Activated naive CD8-positive, alpha-beta T cell (primary cell): ENCODE measurements around the gene ZNF454.

Experiments used
- H3K27ac Mint-ChIP-seq: one replicate; pipeline ENCODE4 v1.8.0; 2021; ENCODE audit warnings: mixed read lengths
- H3K27me3 Mint-ChIP-seq: one replicate; pipeline ENCODE4 v1.8.0; 2021; ENCODE audit warnings: mixed read lengths
- H3K36me3 Mint-ChIP-seq: one replicate; pipeline ENCODE4 v1.8.0; 2021; ENCODE audit warnings: mixed read lengths
- H3K4me1 Mint-ChIP-seq: one replicate; pipeline ENCODE4 v1.8.0; 2021; ENCODE audit warnings: low read depth, mixed read lengths
- H3K4me3 Mint-ChIP-seq: one replicate; pipeline ENCODE4 v1.8.0; 2021; ENCODE audit warnings: mild to moderate bottlenecking, mixed read lengths
- H3K9me3 Mint-ChIP-seq: one replicate; pipeline ENCODE4 v1.8.0; 2021; ENCODE audit warnings: low read depth, mixed read lengths

Gene ZNF454

GRCh38 chr5:178988436-178989220, 47.6 kb downstream of the ZNF454 start:
- no peak overlapping the region for H3K27ac Mint-ChIP-seq
- H3K27me3 Mint-ChIP-seq: peaks cover 10% of the 10 kb centered on the region
- no peaks in the 10 kb centered on the region for H3K9me3 Mint-ChIP-seq
- no peaks in the 10 kb centered on the region for H3K36me3 Mint-ChIP-seq
- H3K4me3 Mint-ChIP-seq: no peak overlapping the region
- no peaks in the 10 kb centered on the region for H3K4me1 Mint-ChIP-seq

GRCh38 chr5:178989311-178989710, 48.3 kb downstream of the ZNF454 start:
- Mint-ChIP-seq H3K36me3 (no peaks in the 10 kb centered on the region), H3K9me3 (no peaks in the 10 kb centered on the region), H3K27ac (no peak overlapping the region), H3K4me3 (no peak overlapping the region), H3K4me1 (no peaks in the 10 kb centered on the region), H3K27me3 (peaks cover 11% of the 10 kb centered on the region)

- Mint-ChIP-seq H3K9me3 (no peaks in the 10 kb centered on the region), H3K27me3 (peaks cover 14% of the 10 kb centered on the region), H3K4me1 (peaks cover 3% of the 10 kb centered on the region), H3K4me3 (no peak overlapping the region), H3K27ac (no peak overlapping the region), H3K36me3 (no peaks in the 10 kb centered on the region)
These were observed 49.5 kb downstream of the ZNF454 start for GRCh38 chr5:178990491-178990890.

- Mint-ChIP-seq H3K9me3 (no peaks in the 10 kb centered on the region), H3K27ac (no peak overlapping the region), H3K36me3 (no peaks in the 10 kb centered on the region), H3K27me3 (peaks cover 15% of the 10 kb centered on the region), H3K4me3 (no peak overlapping the region), H3K4me1 (peaks cover 4% of the 10 kb centered on the region)
These were observed 50.5 kb downstream of the ZNF454 start for GRCh38 chr5:178991190-178992145.

GRCh38 chr5:178992291-178992895, 51.4 kb downstream of the ZNF454 start:
- H3K4me3 Mint-ChIP-seq: no peak overlapping the region
- H3K36me3 Mint-ChIP-seq: no peaks in the 10 kb centered on the region
- H3K4me1 Mint-ChIP-seq: peaks cover 4% of the 10 kb centered on the region
- peaks cover 15% of the 10 kb centered on the region for H3K27me3 Mint-ChIP-seq
- no peaks in the 10 kb centered on the region for H3K9me3 Mint-ChIP-seq
- H3K27ac Mint-ChIP-seq: no peak overlapping the region

GRCh38 chr5:178993236-178993765, 52.3 kb downstream of the ZNF454 start:
- peaks cover 4% of the 10 kb centered on the region for H3K4me1 Mint-ChIP-seq
- no peak overlapping the region for H3K27ac Mint-ChIP-seq
- H3K27me3 Mint-ChIP-seq: peaks cover 15% of the 10 kb centered on the region
- H3K9me3 Mint-ChIP-seq: no peaks in the 10 kb centered on the region
- no peak overlapping the region for H3K4me3 Mint-ChIP-seq
- no peaks in the 10 kb centered on the region for H3K36me3 Mint-ChIP-seq

GRCh38 chr5:178993955-178994579, 53.1 kb downstream of the ZNF454 start:
- H3K4me1 Mint-ChIP-seq: peaks cover 4% of the 10 kb centered on the region
- no peaks in the 10 kb centered on the region for H3K36me3 Mint-ChIP-seq
- H3K4me3 Mint-ChIP-seq: no peak overlapping the region
- H3K9me3 Mint-ChIP-seq: no peaks in the 10 kb centered on the region
- H3K27ac Mint-ChIP-seq: no peak overlapping the region
- H3K27me3 Mint-ChIP-seq: peaks cover 15% of the 10 kb centered on the region

GRCh38 chr5:178994580-178995340, 53.8 kb downstream of the ZNF454 start, which contains the start of gene GRM6:
TSS of gene GRM6 (minus strand) at chr5:178995320. CDS start at chr5:178994944, 376 bp downstream.
- Mint-ChIP-seq H3K4me3 (no peak within 1 kb of the TSS), H3K9me3 (no peaks in the 10 kb centered on the region), H3K36me3 (no peaks in the 10 kb centered on the region), H3K27me3 (peaks cover 15% of the 10 kb centered on the region), H3K4me1 (peaks cover 4% of the 10 kb centered on the region), H3K27ac (no peak within 1 kb of the TSS)

- peaks cover 17% of the 10 kb centered on the region for H3K27me3 Mint-ChIP-seq
- no peak overlapping the region for H3K4me3 Mint-ChIP-seq
- no peaks in the 10 kb centered on the region for H3K36me3 Mint-ChIP-seq
- no peak overlapping the region for H3K27ac Mint-ChIP-seq
- H3K9me3 Mint-ChIP-seq: no peaks in the 10 kb centered on the region
- peaks cover 4% of the 10 kb centered on the region for H3K4me1 Mint-ChIP-seq
These were observed 54.3 kb downstream of the ZNF454 start for GRCh38 chr5:178995341-178995690.

- Mint-ChIP-seq H3K36me3 (no peaks in the 10 kb centered on the region), H3K27ac (no peak overlapping the region), H3K27me3 (peaks cover 22% of the 10 kb centered on the region), H3K4me1 (peaks cover 4% of the 10 kb centered on the region), H3K4me3 (no peak overlapping the region), H3K9me3 (no peaks in the 10 kb centered on the region)
These were observed 55.2 kb downstream of the ZNF454 start for GRCh38 chr5:178996156-178996555.

- Mint-ChIP-seq H3K4me3 (no peak overlapping the region), H3K4me1 (peaks cover 4% of the 10 kb centered on the region), H3K27ac (no peak overlapping the region), H3K9me3 (no peaks in the 10 kb centered on the region), H3K27me3 (peaks cover 22% of the 10 kb centered on the region), H3K36me3 (no peaks in the 10 kb centered on the region)
These were observed 56.2 kb downstream of the ZNF454 start for GRCh38 chr5:178997191-178997590.

- Mint-ChIP-seq H3K36me3 (no peaks in the 10 kb centered on the region), H3K27ac (no peak overlapping the region), H3K4me3 (no peak overlapping the region), H3K9me3 (no peaks in the 10 kb centered on the region), H3K27me3 (peaks cover 22% of the 10 kb centered on the region), H3K4me1 (peaks cover 4% of the 10 kb centered on the region)
These were observed 57.4 kb downstream of the ZNF454 start for GRCh38 chr5:178998441-178998840.

GRCh38 chr5:179006564-179006963, 65.6 kb downstream of the ZNF454 start:
- Mint-ChIP-seq H3K27ac (no peak overlapping the region), H3K4me1 (no peaks in the 10 kb centered on the region), H3K4me3 (no peak overlapping the region), H3K36me3 (peaks cover 8% of the 10 kb centered on the region), H3K27me3 (peaks cover 19% of the 10 kb centered on the region), H3K9me3 (peaks cover 28% of the 10 kb centered on the region)

GRCh38 chr5:179008667-179009066, 67.7 kb downstream of the ZNF454 start:
- Mint-ChIP-seq H3K27ac (no peak overlapping the region), H3K9me3 (peaks cover 37% of the 10 kb centered on the region), H3K36me3 (peaks cover 11% of the 10 kb centered on the region), H3K4me3 (no peak overlapping the region), H3K4me1 (no peaks in the 10 kb centered on the region), H3K27me3 (peaks cover 13% of the 10 kb centered on the region)
